ENCODE results near the gene IL5. TPM values are rescaled to one million over a fixed set of nuclear protein-coding genes. Genes with fewer than 3 reads are reported as not detected.
A peak's percentile ranks its signal among the peaks of the same experiment; 100 is the strongest.

The IL5 gene
- total and polyA plus RNA-seq, 8 donors: not detected

GRCh38 chr5:132498152-132498551 lies 45.2 kb downstream of the IL5 start:
- no peaks in the 10 kb centered on the region for H3K9me3 ChIP-seq
- no peaks in the 10 kb centered on the region for H3K36me3 ChIP-seq
- intact Hi-C loops (cut with DNase I; ENCODE audit: low total_unique reads): no loop called here
- DNase-seq: peak; percentile 34 to 60
- peaks cover 59 to 87% (median 83%) of the 10 kb centered on the region in 4 donors for H3K4me1 ChIP-seq
- WGBS, 5 donors: 70 to 74% (median 72%) methylated on average over 3 of the region's 3 CpGs
- peak overlapping the region; percentile 94 to 100 (median 99) for H3K27ac ChIP-seq
- no peaks in the 10 kb centered on the region for H3K27me3 ChIP-seq
- TF ChIP-seq EP300 (IDR thresholded peaks at IDR 0.05) (no peak), POLR2AphosphoS5 (IDR thresholded peaks at IDR 0.05) (peak in 1 of 3 donors; percentile 30), POLR2A (IDR thresholded peaks at IDR 0.05) (no peak)
- TF ChIP-seq, protein P1, sequence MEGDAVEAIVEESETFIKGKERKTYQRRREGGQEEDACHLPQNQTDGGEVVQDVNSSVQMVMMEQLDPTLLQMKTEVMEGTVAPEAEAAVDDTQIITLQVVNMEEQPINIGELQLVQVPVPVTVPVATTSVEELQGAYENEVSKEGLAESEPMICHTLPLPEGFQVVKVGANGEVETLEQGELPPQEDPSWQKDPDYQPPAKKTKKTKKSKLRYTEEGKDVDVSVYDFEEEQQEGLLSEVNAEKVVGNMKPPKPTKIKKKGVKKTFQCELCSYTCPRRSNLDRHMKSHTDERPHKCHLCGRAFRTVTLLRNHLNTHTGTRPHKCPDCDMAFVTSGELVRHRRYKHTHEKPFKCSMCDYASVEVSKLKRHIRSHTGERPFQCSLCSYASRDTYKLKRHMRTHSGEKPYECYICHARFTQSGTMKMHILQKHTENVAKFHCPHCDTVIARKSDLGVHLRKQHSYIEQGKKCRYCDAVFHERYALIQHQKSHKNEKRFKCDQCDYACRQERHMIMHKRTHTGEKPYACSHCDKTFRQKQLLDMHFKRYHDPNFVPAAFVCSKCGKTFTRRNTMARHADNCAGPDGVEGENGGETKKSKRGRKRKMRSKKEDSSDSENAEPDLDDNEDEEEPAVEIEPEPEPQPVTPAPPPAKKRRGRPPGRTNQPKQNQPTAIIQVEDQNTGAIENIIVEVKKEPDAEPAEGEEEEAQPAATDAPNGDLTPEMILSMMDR (IDR thresholded peaks at IDR 0.05): no peak
- H3K4me3 ChIP-seq: no peak overlapping the region

DNA sequence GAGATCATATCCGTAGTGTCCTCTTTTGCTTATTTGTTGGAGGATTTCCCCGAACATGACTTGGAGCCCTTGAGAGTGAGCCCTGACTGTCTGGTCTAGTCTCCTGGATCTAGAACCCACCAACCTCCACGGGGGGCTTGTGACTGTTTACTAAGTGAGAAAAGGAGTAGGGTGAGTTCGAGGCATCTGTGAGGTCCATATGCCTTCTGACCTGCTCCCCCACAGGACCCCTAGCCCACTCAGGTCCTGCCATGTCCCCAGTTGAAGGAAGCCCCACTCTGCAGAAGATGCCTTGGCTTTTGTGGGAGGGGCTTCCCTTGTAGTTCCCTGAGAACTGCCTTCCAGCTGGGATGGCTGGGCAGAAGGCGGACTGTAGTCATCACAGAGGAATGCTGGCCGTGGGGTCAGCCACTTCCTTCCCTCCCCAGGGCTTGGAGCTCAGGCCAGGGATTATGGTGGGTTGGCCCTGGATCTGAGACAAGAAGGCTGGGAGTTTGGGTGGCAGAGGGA lies 45.8 kb downstream of the IL5 start:
- peak overlapping the region; percentile 58 to 73 (median 64) for H3K4me3 ChIP-seq
- TF ChIP-seq EP300 (IDR thresholded peaks at IDR 0.05) (peak; percentile 4), POLR2AphosphoS5 (IDR thresholded peaks at IDR 0.05) (peak in 2 of 3 donors; percentile 59 to 84), POLR2A (IDR thresholded peaks at IDR 0.05) (no peak)
- TF ChIP-seq, protein P1 (IDR thresholded peaks at IDR 0.05): no peak
- no peaks in the 10 kb centered on the region for H3K9me3 ChIP-seq
- peak; percentile 63 to 83 for DNase-seq
- intact Hi-C loops (cut with DNase I; ENCODE audit: low total_unique reads): no loop called here
- WGBS, 5 donors: 22 to 39% (median 30%) methylated on average over 4 to 6 of the region's 6 CpGs
- H3K4me1 ChIP-seq: peaks cover 53 to 85% (median 78%) of the 10 kb centered on the region in 4 donors
- no peaks in the 10 kb centered on the region for H3K27me3 ChIP-seq
- peak overlapping the region; percentile 94 to 100 (median 99) for H3K27ac ChIP-seq
- H3K36me3 ChIP-seq: no peaks in the 10 kb centered on the region

- intact Hi-C loops (cut with DNase I; ENCODE audit: low total_unique reads): no loop called here
- Histone ChIP-seq H3K4me3 (peak overlapping the region; percentile 58 to 73 (median 64)), H3K9me3 (no peaks in the 10 kb centered on the region), H3K4me1 (peaks cover 54 to 85% (median 77%) of the 10 kb centered on the region in 4 donors), H3K27me3 (no peaks in the 10 kb centered on the region), H3K27ac (peak overlapping the region; percentile 94 to 100 (median 99)), H3K36me3 (no peaks in the 10 kb centered on the region)
- DNase-seq: peak; percentile 93 to 96
- TF ChIP-seq, protein P1 (IDR thresholded peaks at IDR 0.05): no peak
- TF ChIP-seq POLR2A (IDR thresholded peaks at IDR 0.05): no peak
- peak; percentile 38 to 74 (median 51) for TF ChIP-seq POLR2AphosphoS5 (IDR thresholded peaks at IDR 0.05)
- 1 to 15% (median 2%) methylated on average over 11 to 62 of the region's 62 CpGs for WGBS, 5 donors
These were observed 46.5 kb downstream of the IL5 start for GRCh38 chr5:132496631-132497487.

GRCh38 chr5:132496191-132496630 lies 47.1 kb downstream of the IL5 start:
- Histone ChIP-seq H3K9me3 (no peaks in the 10 kb centered on the region), H3K4me3 (peak overlapping the region; percentile 58 to 73 (median 64)), H3K27ac (peak overlapping the region; percentile 94 to 100 (median 99)), H3K27me3 (no peaks in the 10 kb centered on the region), H3K4me1 (peaks cover 54 to 85% (median 78%) of the 10 kb centered on the region in 4 donors), H3K36me3 (no peaks in the 10 kb centered on the region)
- intact Hi-C loops (cut with DNase I; ENCODE audit: low total_unique reads): no loop called here
- peak; percentile 96 to 97 for DNase-seq
- TF ChIP-seq POLR2A (IDR thresholded peaks at IDR 0.05): no peak
- TF ChIP-seq POLR2AphosphoS5 (IDR thresholded peaks at IDR 0.05): peak in 1 of 3 donors; percentile 69
- 0 to 1% (median 0%) methylated on average over 10 to 18 of the region's 18 CpGs for WGBS, 5 donors

All from stomach (tissue), 9 donors.